ENCODE data around the gene CDIPT.
"Not testable (repeated sequence)": the region's sequence is repeated elsewhere in the genome, so short reads cannot be mapped to it uniquely, and the experiment has no call there.

CDIPT gene

DNA sequence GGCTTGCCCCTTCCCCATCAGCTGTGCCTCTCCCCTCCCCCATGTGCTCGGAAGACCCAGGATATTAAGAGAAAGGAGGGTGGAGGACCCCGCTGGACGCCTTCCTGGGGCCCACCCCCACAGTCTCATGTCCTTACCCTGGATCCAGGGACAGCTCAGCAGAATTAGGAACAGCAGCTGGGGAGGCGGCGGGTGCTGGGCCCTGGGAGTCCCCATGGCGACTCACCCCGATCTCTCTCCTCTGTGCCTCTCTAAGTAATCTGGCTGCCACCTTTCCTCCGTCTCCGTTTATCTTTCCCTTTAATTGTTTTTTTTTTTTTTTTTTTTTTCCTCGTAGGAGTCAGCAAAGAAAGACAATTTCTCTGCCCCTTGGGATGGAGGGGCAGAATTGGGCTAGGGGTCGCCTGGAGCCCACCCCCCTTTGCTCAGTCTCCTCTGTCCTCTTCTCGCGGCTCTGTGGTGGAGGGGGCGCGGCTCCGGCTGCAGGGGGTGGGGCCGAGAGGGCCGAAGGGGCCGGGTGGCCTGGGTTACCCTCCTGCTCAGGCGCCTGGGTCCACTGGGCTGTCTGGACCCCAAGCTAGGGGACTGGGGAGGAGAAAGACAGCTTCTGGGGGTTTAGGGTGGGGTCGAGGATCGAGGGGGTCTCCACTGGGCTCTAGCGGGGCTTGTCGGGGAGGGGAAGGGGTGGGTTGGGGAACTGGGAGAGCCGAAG, 35.9 kb upstream of the CDIPT start:
- TF ChIP-seq EZH2 (IDR thresholded peaks at IDR 0.05) (no peak), POLR2AphosphoS5 (IDR thresholded peaks at IDR 0.05; ENCODE audit: borderline replicate concordance, low read depth, low read length) (no peak), FOXP2 (optimal IDR thresholded peaks at IDR 0.05; ENCODE audit: control extremely low read depth, extremely low read length, insufficient read depth) (no peak)
- DNase-seq (ENCODE audit: low read depth, low spot score), result no peak
- H3K9me3 ChIP-seq (ENCODE audit: low read depth, low read length), result no peaks in the 10 kb centered on the region
- H3K9ac ChIP-seq (ENCODE audit: insufficient read length), result no peak overlapping the region
- H3K36me3 ChIP-seq (ENCODE audit: insufficient read depth, low read length), result no peaks in the 10 kb centered on the region
- no peak overlapping the region for H3K27ac ChIP-seq
- H3K4me3 ChIP-seq, result peak overlapping the region; percentile 80

DNA sequence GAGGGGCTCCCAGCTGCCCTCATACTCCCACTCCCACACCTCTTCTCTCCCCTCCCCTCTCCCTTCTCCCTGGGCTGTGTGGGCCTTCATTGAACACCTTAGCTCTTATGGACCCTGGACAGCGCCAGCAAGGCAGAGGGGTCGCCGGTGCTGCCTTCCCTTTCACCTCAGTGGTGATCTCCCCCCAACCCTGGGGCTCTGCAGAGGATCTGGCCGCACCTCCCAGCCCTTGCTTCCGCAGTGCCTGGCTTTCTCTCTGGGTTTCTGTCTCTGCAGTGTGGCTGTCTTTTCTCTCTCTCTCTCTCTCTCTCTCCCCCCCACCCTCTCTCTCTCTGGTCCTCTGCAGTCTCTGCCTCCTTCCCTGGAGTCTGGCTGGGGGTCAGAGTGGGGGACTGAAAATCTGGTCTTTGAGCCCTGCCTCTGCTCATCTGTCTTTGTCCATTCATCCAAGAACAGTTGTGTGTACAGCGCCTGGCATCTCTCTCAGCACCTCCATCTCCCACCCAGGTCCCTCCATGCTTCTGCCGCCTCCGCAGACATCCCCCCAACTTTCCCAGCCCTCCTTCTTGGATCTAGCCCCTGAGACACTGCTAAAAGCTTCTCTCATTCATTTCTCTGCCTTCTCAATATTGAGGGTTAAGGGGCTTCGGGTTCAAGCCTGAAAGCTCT, 35.2 kb upstream of the CDIPT start:
- H3K27ac ChIP-seq, result no peak overlapping the region
- DNase-seq (ENCODE audit: low read depth, low spot score), result no peak
- TF ChIP-seq POLR2AphosphoS5 (IDR thresholded peaks at IDR 0.05; ENCODE audit: borderline replicate concordance, low read depth, low read length), result no peak
- TF ChIP-seq EZH2 (IDR thresholded peaks at IDR 0.05), result no peak
- no peak for TF ChIP-seq FOXP2 (optimal IDR thresholded peaks at IDR 0.05; ENCODE audit: control extremely low read depth, extremely low read length, insufficient read depth)
- H3K9me3 ChIP-seq (ENCODE audit: low read depth, low read length), result no peaks in the 10 kb centered on the region
- no peak overlapping the region for H3K4me3 ChIP-seq
- H3K9ac ChIP-seq (ENCODE audit: insufficient read length), result no peak overlapping the region
- no peaks in the 10 kb centered on the region for H3K36me3 ChIP-seq (ENCODE audit: insufficient read depth, low read length)

DNA sequence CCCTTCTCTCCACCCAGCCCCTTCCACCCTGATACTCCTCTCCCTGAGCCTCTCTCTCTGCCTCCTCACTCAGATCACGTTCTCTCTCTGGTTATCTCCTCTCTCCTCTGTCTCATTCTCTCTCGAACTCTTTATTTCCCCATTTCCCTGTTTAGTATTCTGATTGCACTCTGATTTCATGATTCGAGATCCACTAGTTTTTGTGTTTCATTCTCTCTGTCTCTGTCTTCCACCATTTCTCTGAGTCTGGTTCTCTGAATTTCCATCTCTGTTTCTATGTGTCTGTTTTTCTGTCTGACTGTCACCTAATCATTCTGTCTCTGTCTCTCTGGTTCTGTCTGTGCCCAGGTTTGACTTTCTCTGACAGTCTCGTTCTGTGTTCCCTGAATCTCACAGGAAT, 34.3 kb upstream of the CDIPT start:
- Histone ChIP-seq H3K9me3 (ENCODE audit: low read depth, low read length) (no peaks in the 10 kb centered on the region), H3K9ac (ENCODE audit: insufficient read length) (no peak overlapping the region), H3K36me3 (ENCODE audit: insufficient read depth, low read length) (no peaks in the 10 kb centered on the region), H3K27ac (no peak overlapping the region), H3K4me3 (no peak overlapping the region)
- TF ChIP-seq POLR2AphosphoS5 (IDR thresholded peaks at IDR 0.05; ENCODE audit: borderline replicate concordance, low read depth, low read length) (no peak), FOXP2 (optimal IDR thresholded peaks at IDR 0.05; ENCODE audit: control extremely low read depth, extremely low read length, insufficient read depth) (no peak), EZH2 (IDR thresholded peaks at IDR 0.05) (no peak)
- DNase-seq (ENCODE audit: low read depth, low spot score), result no peak

DNA sequence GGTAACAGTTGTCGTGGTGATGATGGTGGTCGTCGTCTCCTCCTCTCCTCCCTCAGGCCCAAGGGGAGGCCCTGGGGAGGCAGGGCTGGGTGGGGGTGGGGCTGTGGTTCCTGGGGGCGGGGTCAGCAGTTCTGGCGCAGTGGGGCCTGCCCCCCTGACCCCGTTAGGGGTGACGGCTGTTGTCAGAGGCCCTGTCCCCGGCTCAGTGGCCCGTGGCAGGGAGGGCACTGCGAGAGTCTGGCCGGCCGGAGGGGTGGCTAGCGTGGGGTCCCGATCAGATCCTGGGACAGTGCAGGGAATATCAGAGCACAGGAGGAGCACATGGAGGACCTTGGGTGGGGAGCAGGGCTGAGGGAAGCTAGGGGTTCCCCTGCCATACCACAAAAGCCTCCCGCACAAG, 33.8 kb upstream of the CDIPT start:
- Histone ChIP-seq H3K36me3 (ENCODE audit: insufficient read depth, low read length) (no peaks in the 10 kb centered on the region), H3K9me3 (ENCODE audit: low read depth, low read length) (no peaks in the 10 kb centered on the region), H3K9ac (ENCODE audit: insufficient read length) (no peak overlapping the region), H3K27ac (no peak overlapping the region), H3K4me3 (no peak overlapping the region)
- DNase-seq (ENCODE audit: low read depth, low spot score), result no peak
- TF ChIP-seq FOXP2 (optimal IDR thresholded peaks at IDR 0.05; ENCODE audit: control extremely low read depth, extremely low read length, insufficient read depth) (no peak), POLR2AphosphoS5 (IDR thresholded peaks at IDR 0.05; ENCODE audit: borderline replicate concordance, low read depth, low read length) (no peak), EZH2 (IDR thresholded peaks at IDR 0.05) (no peak)

DNA sequence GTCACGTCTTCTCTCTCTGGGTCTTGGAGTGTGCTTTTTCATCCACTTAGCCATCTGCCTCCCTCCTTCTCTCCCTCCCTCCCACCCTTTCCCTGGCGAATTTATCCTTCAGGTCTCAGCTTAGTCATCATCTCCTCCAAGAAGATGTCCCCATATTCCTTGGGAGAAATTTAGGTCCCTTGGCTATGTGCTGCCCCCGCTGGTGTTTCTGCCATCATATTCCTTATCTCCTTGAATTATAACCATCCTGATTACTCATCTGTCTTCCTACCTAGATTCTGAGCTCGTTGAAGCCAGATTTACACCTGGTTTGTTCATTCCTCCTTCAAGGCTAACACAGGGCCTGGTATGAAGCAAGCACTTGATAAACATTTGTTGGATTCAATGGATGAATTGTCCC, 31.3 kb upstream of the CDIPT start:
- Histone ChIP-seq H3K9me3 (ENCODE audit: low read depth, low read length) (no peaks in the 10 kb centered on the region), H3K27ac (no peak overlapping the region), H3K9ac (ENCODE audit: insufficient read length) (no peak overlapping the region), H3K4me3 (no peak overlapping the region), H3K36me3 (ENCODE audit: insufficient read depth, low read length) (no peaks in the 10 kb centered on the region)
- TF ChIP-seq POLR2AphosphoS5 (IDR thresholded peaks at IDR 0.05; ENCODE audit: borderline replicate concordance, low read depth, low read length), result no peak
- TF ChIP-seq FOXP2 (optimal IDR thresholded peaks at IDR 0.05; ENCODE audit: control extremely low read depth, extremely low read length, insufficient read depth), result no peak
- no peak for TF ChIP-seq EZH2 (IDR thresholded peaks at IDR 0.05)
- DNase-seq (ENCODE audit: low read depth, low spot score), result no peak

DNA sequence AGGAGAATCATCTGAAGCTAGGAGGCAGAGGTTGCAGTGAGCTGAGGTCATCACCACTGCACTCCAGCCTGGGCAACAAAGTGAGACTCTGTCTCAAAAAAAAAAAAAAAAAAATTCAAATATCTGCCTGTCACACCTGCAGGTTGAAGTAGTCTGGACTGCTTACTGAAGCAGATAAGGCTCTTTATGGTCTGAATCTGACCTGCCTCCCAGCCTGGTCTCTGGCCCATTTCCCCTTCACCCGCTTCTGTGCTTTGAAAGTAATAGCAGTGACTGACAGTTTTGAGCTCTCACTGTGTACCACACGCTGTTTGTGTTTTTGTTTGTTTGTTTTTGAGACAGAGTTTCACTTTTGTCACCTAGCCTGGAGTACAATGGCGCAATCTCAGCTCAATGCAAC, 30.5 kb upstream of the CDIPT start:
- Histone ChIP-seq H3K9me3 (ENCODE audit: low read depth, low read length) (no peaks in the 10 kb centered on the region), H3K9ac (ENCODE audit: insufficient read length) (no peak overlapping the region), H3K36me3 (ENCODE audit: insufficient read depth, low read length) (no peaks in the 10 kb centered on the region), H3K4me3 (no peak overlapping the region), H3K27ac (no peak overlapping the region)
- DNase-seq (ENCODE audit: low read depth, low spot score), result no peak
- TF ChIP-seq FOXP2 (optimal IDR thresholded peaks at IDR 0.05; ENCODE audit: control extremely low read depth, extremely low read length, insufficient read depth) (no peak), EZH2 (IDR thresholded peaks at IDR 0.05) (no peak), POLR2AphosphoS5 (IDR thresholded peaks at IDR 0.05; ENCODE audit: borderline replicate concordance, low read depth, low read length) (no peak)

DNA sequence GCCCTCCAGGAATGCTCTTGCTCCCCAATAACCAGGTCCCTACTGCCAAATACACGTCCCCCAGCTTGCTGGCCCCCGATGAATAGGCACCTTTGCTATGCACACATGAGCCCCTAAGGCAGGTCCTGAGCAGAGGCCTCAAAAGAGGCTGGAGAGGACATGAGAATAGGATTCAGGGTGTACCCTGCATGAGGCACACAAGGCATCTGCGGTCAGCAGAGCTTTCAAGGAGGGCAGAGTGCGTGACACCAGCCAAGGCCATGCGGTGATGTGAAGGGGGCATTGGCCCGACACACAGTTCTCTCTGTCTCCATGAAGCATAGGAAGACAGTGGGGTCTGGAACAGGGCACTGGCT, 29.4 kb upstream of the CDIPT start:
- H3K4me3 ChIP-seq, result no peak overlapping the region
- H3K9me3 ChIP-seq (ENCODE audit: low read depth, low read length), result no peaks in the 10 kb centered on the region
- TF ChIP-seq POLR2AphosphoS5 (IDR thresholded peaks at IDR 0.05; ENCODE audit: borderline replicate concordance, low read depth, low read length), result no peak
- TF ChIP-seq EZH2 (IDR thresholded peaks at IDR 0.05), result no peak
- no peak for TF ChIP-seq FOXP2 (optimal IDR thresholded peaks at IDR 0.05; ENCODE audit: control extremely low read depth, extremely low read length, insufficient read depth)
- H3K36me3 ChIP-seq (ENCODE audit: insufficient read depth, low read length), result no peaks in the 10 kb centered on the region
- H3K27ac ChIP-seq, result no peak overlapping the region
- DNase-seq (ENCODE audit: low read depth, low spot score), result no peak
- H3K9ac ChIP-seq (ENCODE audit: insufficient read length), result no peak overlapping the region

DNA sequence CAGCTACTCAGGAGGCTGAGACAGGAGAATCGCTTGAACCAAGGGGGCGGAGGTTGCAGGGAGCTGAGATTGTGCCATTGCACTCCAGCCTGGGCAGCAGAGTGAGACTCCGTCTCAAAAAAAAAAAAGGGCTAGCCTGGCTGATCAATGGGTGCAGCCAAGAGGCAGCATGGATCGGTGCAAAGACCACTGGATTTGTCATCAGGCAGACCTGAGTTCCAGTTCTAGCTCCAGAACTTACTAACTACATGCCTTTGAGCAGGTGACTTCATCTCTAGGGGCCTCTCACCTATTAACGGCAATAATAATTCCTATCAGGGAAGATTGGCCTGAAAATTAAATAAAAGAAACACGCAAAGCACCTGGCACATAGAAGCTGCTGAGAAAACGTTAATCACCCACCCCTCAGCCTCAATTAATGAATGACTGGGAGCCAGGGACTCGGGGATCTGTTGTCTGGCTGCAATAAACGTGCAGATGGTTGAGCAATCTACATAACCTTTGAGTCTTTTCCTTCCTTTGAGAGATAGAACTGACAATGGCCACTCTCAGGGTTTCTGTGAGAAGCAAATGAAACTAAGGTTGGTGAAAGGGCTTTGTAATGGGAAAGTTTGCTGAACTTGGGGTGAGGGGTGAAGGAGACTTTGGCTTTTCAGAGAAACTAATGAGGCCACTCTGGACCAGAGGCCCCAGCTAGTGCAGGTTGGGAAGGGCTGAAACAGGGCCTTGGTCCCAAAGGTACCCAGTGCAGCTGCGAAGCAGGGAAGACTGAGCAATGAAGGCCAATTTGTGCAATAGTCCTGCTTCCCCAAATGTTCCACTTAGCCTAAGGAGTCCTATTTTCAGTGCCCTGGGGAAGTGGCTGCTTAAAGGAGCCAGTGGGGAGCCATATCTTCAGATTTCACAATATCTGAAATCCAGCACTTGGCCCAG, 28.8 kb upstream of the CDIPT start:
- no peak overlapping the region for H3K4me3 ChIP-seq
- TF ChIP-seq EZH2 (IDR thresholded peaks at IDR 0.05), result no peak
- no peak for TF ChIP-seq FOXP2 (optimal IDR thresholded peaks at IDR 0.05; ENCODE audit: control extremely low read depth, extremely low read length, insufficient read depth)
- no peak for DNase-seq (ENCODE audit: low read depth, low spot score)
- no peak overlapping the region for H3K27ac ChIP-seq
- H3K9ac ChIP-seq (ENCODE audit: insufficient read length), result no peak overlapping the region
- no peaks in the 10 kb centered on the region for H3K9me3 ChIP-seq (ENCODE audit: low read depth, low read length)
- no peaks in the 10 kb centered on the region for H3K36me3 ChIP-seq (ENCODE audit: insufficient read depth, low read length)

DNA sequence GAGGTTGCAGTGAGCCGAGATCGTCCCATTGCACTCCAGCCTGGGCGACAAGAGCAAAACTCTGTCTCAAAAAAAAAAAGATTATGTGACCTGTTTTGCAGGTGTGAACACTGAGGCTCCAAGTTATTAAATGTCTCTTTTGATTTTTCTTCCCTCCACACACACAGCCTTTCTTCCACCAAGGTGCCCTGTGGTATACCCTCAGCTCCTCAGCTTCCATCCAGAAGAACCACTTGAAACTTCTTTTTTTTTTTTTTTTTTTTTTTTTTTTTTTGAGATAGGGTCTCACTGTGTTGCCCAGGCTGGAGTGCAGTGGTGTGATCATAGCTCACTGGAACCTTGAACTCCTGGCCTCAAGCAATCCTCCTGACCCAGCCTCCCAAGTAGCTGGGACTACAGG, 26.3 kb upstream of the CDIPT start:
- not testable (repeated sequence) for H3K36me3 ChIP-seq (ENCODE audit: insufficient read depth, low read length); H3K9me3 ChIP-seq (ENCODE audit: low read depth, low read length); H3K9ac ChIP-seq (ENCODE audit: insufficient read length); H3K4me3 ChIP-seq; DNase-seq (ENCODE audit: low read depth, low spot score); H3K27ac ChIP-seq

Data from SK-N-MC (cell line).